ENCODE measurements around the gene FRMD4A.

DNA sequence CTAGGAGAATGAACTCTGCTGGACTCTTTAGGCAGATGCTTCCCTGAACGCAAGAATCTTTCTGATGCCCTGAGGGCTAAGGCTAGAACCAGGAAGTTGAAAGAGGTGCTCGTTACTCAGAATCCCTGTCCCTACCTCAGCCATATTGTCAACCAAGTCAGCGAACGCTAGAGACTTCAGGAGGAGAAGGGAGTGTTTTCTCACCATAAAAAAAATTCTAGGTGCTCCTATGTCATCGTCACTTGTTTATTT, 384.6 kb downstream of the FRMD4A start:
- TF ChIP-seq, protein P1, sequence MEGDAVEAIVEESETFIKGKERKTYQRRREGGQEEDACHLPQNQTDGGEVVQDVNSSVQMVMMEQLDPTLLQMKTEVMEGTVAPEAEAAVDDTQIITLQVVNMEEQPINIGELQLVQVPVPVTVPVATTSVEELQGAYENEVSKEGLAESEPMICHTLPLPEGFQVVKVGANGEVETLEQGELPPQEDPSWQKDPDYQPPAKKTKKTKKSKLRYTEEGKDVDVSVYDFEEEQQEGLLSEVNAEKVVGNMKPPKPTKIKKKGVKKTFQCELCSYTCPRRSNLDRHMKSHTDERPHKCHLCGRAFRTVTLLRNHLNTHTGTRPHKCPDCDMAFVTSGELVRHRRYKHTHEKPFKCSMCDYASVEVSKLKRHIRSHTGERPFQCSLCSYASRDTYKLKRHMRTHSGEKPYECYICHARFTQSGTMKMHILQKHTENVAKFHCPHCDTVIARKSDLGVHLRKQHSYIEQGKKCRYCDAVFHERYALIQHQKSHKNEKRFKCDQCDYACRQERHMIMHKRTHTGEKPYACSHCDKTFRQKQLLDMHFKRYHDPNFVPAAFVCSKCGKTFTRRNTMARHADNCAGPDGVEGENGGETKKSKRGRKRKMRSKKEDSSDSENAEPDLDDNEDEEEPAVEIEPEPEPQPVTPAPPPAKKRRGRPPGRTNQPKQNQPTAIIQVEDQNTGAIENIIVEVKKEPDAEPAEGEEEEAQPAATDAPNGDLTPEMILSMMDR (IDR thresholded peaks at IDR 0.05; ENCODE audit: low read depth, low read length, poor library complexity, severe bottlenecking): no peak
- TF ChIP-seq EZH2phosphoT487 (IDR thresholded peaks at IDR 0.05; ENCODE audit: borderline replicate concordance, low read length): no peak
